Fibroblast of pulmonary artery (primary cell): ENCODE data around the gene GPNMB.

Experiments
- DNase-seq: peaks from one replicate; pipeline ENCODE4 v3.0.0-alpha.2; 2010; ENCODE audit warnings: low read depth
- H3K4me3 ChIP-seq: replicated peaks from 2 replicates; pipeline ENCODE4 v1.5.1; 2011; ENCODE audit warnings: low read depth, mild to moderate bottlenecking, control low read depth, low read length, moderate library complexity
- CTCF ChIP-seq: IDR thresholded peaks from 2 replicates; pipeline ENCODE4 v1.5.1; 2011; ENCODE audit warnings: mild to moderate bottlenecking, control low read depth, low read length, inconsistent platforms; ENCODE audit errors: missing control alignments

Gene GPNMB

GRCh38 chr7:23207884-23208283 is 38.7 kb upstream of the GPNMB start:
- TF ChIP-seq CTCF = no peak
- no peak for DNase-seq

GRCh38 chr7:23208316-23208715 is 38.3 kb upstream of the GPNMB start:
- H3K4me3 ChIP-seq = no peak overlapping the region
- no peak for DNase-seq
- no peak for TF ChIP-seq CTCF

More at GRCh38 chr7:23207884-23208283, 38.7 kb upstream of the GPNMB start:
- no peak overlapping the region for H3K4me3 ChIP-seq

- no peak overlapping the region for H3K4me3 ChIP-seq
- no peak for TF ChIP-seq CTCF
- DNase-seq = no peak
Measured at GRCh38 chr7:23210506-23210905, 36.1 kb upstream of the GPNMB start.

- TF ChIP-seq CTCF = no peak
- DNase-seq = no peak
- no peak overlapping the region for H3K4me3 ChIP-seq
Measured at GRCh38 chr7:23211589-23211988, 35.0 kb upstream of the GPNMB start.

- H3K4me3 ChIP-seq = no peak overlapping the region
- TF ChIP-seq CTCF = no peak
- DNase-seq = no peak
Measured at GRCh38 chr7:23212395-23212794, 34.2 kb upstream of the GPNMB start.

- DNase-seq = no peak
- H3K4me3 ChIP-seq = no peak overlapping the region
- TF ChIP-seq CTCF = no peak
Measured at GRCh38 chr7:23212841-23213240, 33.7 kb upstream of the GPNMB start.

- DNase-seq = no peak
- no peak overlapping the region for H3K4me3 ChIP-seq
- no peak for TF ChIP-seq CTCF
Measured at GRCh38 chr7:23213755-23214154, 32.8 kb upstream of the GPNMB start.
